Measurements from ENCODE around the gene SPPL3.

DNA sequence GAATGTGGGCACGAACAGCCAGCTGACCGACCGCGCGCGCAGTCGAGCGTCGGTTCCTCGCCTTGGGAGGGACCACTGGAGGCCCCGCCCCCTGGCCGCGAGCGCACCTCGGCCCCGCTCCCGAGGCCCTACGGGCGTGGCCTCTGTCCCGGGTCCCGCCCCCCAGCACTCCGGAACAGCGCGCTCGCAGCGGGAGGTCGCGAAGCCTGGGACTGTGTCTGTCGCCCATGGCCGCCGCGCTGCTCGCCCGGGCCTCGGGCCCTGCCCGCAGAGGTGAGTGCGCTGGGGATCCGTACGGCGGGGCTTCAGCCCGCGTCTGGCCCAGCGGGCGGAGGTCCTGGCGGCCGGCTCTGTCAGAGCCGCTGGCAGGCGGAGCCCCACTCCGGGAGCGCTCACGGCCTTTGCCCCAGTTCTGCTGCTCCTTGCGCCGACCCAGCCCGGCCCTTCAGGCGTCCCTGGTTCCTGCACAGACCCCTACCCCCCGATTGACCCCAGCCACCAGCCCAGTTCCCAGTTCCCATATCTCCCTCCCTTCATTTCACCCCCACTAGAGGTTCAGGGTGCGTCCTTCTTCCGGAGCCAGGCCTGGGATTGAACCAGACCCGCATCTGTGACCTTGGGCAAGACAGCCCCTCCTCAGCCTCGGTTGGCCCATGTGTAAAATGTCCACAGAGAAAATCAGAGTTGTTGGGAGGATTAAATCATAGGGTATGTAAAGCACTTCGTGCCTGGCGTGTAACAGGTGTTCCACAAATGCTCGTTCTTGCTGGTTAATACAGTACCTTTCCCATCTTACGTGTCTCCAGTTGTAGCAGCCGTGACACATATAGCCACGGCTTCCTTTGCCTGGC, 178.3 kb downstream of the SPPL3 start, which contains the start of gene ACADS:
- TF ChIP-seq, protein P1, sequence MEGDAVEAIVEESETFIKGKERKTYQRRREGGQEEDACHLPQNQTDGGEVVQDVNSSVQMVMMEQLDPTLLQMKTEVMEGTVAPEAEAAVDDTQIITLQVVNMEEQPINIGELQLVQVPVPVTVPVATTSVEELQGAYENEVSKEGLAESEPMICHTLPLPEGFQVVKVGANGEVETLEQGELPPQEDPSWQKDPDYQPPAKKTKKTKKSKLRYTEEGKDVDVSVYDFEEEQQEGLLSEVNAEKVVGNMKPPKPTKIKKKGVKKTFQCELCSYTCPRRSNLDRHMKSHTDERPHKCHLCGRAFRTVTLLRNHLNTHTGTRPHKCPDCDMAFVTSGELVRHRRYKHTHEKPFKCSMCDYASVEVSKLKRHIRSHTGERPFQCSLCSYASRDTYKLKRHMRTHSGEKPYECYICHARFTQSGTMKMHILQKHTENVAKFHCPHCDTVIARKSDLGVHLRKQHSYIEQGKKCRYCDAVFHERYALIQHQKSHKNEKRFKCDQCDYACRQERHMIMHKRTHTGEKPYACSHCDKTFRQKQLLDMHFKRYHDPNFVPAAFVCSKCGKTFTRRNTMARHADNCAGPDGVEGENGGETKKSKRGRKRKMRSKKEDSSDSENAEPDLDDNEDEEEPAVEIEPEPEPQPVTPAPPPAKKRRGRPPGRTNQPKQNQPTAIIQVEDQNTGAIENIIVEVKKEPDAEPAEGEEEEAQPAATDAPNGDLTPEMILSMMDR (conservative IDR thresholded peaks at IDR 0.05 in 1 of 2, IDR thresholded peaks at IDR 0.05 in 1 of 2; ENCODE audit: extremely low read depth in 1 of 2, insufficient read depth in 1 of 2, low read depth in 1 of 2, low read length in 2 of 2) = no peak
- TF ChIP-seq EZH2 (IDR thresholded peaks at IDR 0.05; ENCODE audit: borderline replicate concordance, low read length) = no peak

All from mammary epithelial cell (primary cell).